Vagina (tissue), 2 donors: Measurements from ENCODE around the gene GNB1L.

ENCODE experiments used
- POLR2A ChIP-seq, 2 donors: fragments of 450-650 bp; IDR thresholded peaks; one replicate each; pipeline ENCODE4 v1.6.1; 2017; ENCODE audit warnings: antibody characterized with exemption in 2 of 2, mild to moderate bottlenecking in 2 of 2, moderate library complexity in 2 of 2
- POLR2AphosphoS5 ChIP-seq, 2 donors: sonication (generic); formaldehyde crosslinking; IDR thresholded peaks; one replicate each; pipeline ENCODE4 v1.9.0; 2017; ENCODE audit warnings: antibody characterized with exemption in 2 of 2, mild to moderate bottlenecking in 2 of 2, low read depth in 1 of 2; ENCODE audit not compliant: insufficient read depth in 1 of 2
- TF ChIP-seq, protein P1 (sequence below), 3 experiments: fragments of 450-650 bp in 2 of 3; fragments of 200-600 bp in 1 of 3; sonication (generic) in 1 of 3; IDR thresholded peaks; one replicate each; pipeline ENCODE4 v1.5.1; 2017 to 2019; ENCODE audit warnings: antibody characterized with exemption in 3 of 3, mild to moderate bottlenecking in 2 of 3, moderate library complexity in 2 of 3

DNA sequence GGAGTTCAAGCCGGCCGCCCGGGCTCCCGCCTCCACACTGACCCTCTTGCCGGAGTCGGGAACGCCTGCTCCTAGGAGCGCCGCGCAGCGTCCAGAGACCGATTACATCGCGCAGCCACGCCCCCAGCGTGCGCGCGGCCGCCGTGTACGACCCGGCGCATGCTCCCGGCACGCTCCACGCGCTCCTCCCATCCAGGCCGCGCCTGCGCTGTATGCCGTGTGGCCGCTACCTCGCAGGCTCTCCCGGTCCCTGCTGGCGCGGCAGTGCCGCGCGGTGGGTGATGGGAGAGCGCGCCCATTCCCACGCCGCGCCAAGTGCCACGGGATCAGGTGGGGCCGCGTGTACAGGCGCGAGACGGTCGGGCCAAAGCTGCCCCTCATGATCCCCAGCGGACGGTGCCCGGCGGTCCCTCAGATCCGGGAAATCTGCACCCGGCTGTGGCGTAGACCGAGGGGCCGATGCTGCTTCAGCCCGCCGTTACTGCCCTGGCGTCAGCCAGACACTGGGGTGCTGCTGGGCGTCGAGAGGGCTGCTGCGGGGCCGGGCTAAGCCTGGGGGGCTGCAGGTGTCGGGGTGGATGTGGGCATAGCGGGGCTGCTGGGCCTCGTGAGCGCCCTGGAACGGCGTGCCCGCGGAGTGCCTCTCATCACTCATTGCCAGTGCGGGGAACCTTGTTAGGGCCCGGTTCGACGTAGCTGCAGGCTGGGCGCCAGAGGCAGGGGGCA is at the start of gene GNB1L, which contains the start of gene RTL10:
- TF ChIP-seq POLR2AphosphoS5 (IDR thresholded peaks at IDR 0.05; ENCODE audit: insufficient read depth in 1 of 2, low read depth in 1 of 2) (peak; percentile 80 to 96), POLR2A (IDR thresholded peaks at IDR 0.05) (peak in 1 of 2 donors; percentile 74)
- TF ChIP-seq, protein P1, sequence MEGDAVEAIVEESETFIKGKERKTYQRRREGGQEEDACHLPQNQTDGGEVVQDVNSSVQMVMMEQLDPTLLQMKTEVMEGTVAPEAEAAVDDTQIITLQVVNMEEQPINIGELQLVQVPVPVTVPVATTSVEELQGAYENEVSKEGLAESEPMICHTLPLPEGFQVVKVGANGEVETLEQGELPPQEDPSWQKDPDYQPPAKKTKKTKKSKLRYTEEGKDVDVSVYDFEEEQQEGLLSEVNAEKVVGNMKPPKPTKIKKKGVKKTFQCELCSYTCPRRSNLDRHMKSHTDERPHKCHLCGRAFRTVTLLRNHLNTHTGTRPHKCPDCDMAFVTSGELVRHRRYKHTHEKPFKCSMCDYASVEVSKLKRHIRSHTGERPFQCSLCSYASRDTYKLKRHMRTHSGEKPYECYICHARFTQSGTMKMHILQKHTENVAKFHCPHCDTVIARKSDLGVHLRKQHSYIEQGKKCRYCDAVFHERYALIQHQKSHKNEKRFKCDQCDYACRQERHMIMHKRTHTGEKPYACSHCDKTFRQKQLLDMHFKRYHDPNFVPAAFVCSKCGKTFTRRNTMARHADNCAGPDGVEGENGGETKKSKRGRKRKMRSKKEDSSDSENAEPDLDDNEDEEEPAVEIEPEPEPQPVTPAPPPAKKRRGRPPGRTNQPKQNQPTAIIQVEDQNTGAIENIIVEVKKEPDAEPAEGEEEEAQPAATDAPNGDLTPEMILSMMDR (IDR thresholded peaks at IDR 0.05): no peak
